Adipocyte (in vitro differentiated cells): ENCODE data around the gene OSBPL3.

ENCODE experiments used
- DNase-seq: peaks from one replicate; pipeline ENCODE4 v3.0.0-alpha.2; 2015; ENCODE audit warnings: low read depth
- H3K27me3 ChIP-seq: replicated peaks from 2 replicates; pipeline ENCODE4 v1.7.0; 2013; ENCODE audit warnings: mild to moderate bottlenecking, low read length, moderate library complexity; ENCODE audit not compliant: control insufficient read depth, insufficient read depth
- H3K36me3 ChIP-seq: 2 replicates; pipeline ENCODE4 v1.7.0; 2013; ENCODE audit warnings: low read length, mild to moderate bottlenecking, moderate library complexity; ENCODE audit not compliant: control insufficient read depth, insufficient read depth, severe bottlenecking
- H3K4me1 ChIP-seq: 2 replicates; pipeline ENCODE4 v1.7.0; 2013; ENCODE audit warnings: mild to moderate bottlenecking, low read length, moderate library complexity; ENCODE audit not compliant: control insufficient read depth, insufficient read depth
- H3K4me3 ChIP-seq: 2 replicates; pipeline ENCODE4 v1.7.0; 2013; ENCODE audit warnings: mild to moderate bottlenecking, low read length, moderate library complexity
- H3K9ac ChIP-seq: 2 replicates; pipeline ENCODE4 v1.7.0; 2013; ENCODE audit warnings: mild to moderate bottlenecking, low read length, moderate library complexity
- H3K9me3 ChIP-seq: 2 replicates; pipeline ENCODE4 v1.7.0; 2013; ENCODE audit warnings: mild to moderate bottlenecking, low read length, moderate library complexity; ENCODE audit not compliant: control insufficient read depth

The OSBPL3 gene

GRCh38 chr7:24889611-24890010, 90.4 kb downstream of the OSBPL3 start:
- Histone ChIP-seq H3K36me3 (no peaks in the 10 kb centered on the region), H3K4me3 (no peak overlapping the region), H3K27me3 (no peaks in the 10 kb centered on the region), H3K4me1 (no peaks in the 10 kb centered on the region), H3K9ac (no peak overlapping the region), H3K9me3 (no peaks in the 10 kb centered on the region)
- no peak for DNase-seq

GRCh38 chr7:24888653-24889052, 91.3 kb downstream of the OSBPL3 start:
- no peaks in the 10 kb centered on the region for H3K27me3 ChIP-seq
- no peak overlapping the region for H3K4me3 ChIP-seq
- peaks cover 3% of the 10 kb centered on the region for H3K4me1 ChIP-seq
- H3K9me3 ChIP-seq = no peaks in the 10 kb centered on the region
- no peak overlapping the region for H3K9ac ChIP-seq
- H3K36me3 ChIP-seq = no peaks in the 10 kb centered on the region
- DNase-seq = no peak

- no peaks in the 10 kb centered on the region for H3K36me3 ChIP-seq
- H3K9ac ChIP-seq = no peak overlapping the region
- H3K4me1 ChIP-seq = peaks cover 24% of the 10 kb centered on the region
- no peaks in the 10 kb centered on the region for H3K9me3 ChIP-seq
- no peak for DNase-seq
- no peaks in the 10 kb centered on the region for H3K27me3 ChIP-seq
- no peak overlapping the region for H3K4me3 ChIP-seq
Observed at GRCh38 chr7:24885716-24886115, 94.3 kb downstream of the OSBPL3 start.

- H3K4me1 ChIP-seq = peaks cover 24% of the 10 kb centered on the region
- no peaks in the 10 kb centered on the region for H3K36me3 ChIP-seq
- DNase-seq = no peak
- no peaks in the 10 kb centered on the region for H3K9me3 ChIP-seq
- H3K9ac ChIP-seq = no peak overlapping the region
- H3K4me3 ChIP-seq = no peak overlapping the region
- no peaks in the 10 kb centered on the region for H3K27me3 ChIP-seq
Observed at GRCh38 chr7:24885305-24885704, 94.7 kb downstream of the OSBPL3 start.

- DNase-seq = no peak
- H3K27me3 ChIP-seq = no peaks in the 10 kb centered on the region
- no peak overlapping the region for H3K4me3 ChIP-seq
- H3K4me1 ChIP-seq = peaks cover 24% of the 10 kb centered on the region
- H3K9ac ChIP-seq = no peak overlapping the region
- H3K36me3 ChIP-seq = no peaks in the 10 kb centered on the region
- no peaks in the 10 kb centered on the region for H3K9me3 ChIP-seq
Observed at GRCh38 chr7:24884401-24884800, 95.6 kb downstream of the OSBPL3 start.

GRCh38 chr7:24883622-24884013, 96.4 kb downstream of the OSBPL3 start:
- peak overlapping the region; percentile 6 for H3K9ac ChIP-seq
- no peak for DNase-seq
- no peaks in the 10 kb centered on the region for H3K27me3 ChIP-seq
- no peaks in the 10 kb centered on the region for H3K9me3 ChIP-seq
- H3K4me1 ChIP-seq = peaks cover 24% of the 10 kb centered on the region
- H3K4me3 ChIP-seq = peak overlapping the region; percentile 27
- no peaks in the 10 kb centered on the region for H3K36me3 ChIP-seq

GRCh38 chr7:24882989-24883621, 96.9 kb downstream of the OSBPL3 start:
- Histone ChIP-seq H3K4me3 (peak overlapping the region; percentile 27), H3K36me3 (no peaks in the 10 kb centered on the region), H3K27me3 (no peaks in the 10 kb centered on the region), H3K9me3 (no peaks in the 10 kb centered on the region), H3K9ac (no peak overlapping the region), H3K4me1 (peaks cover 25% of the 10 kb centered on the region)
- DNase-seq = peak; percentile 60

GRCh38 chr7:24881623-24882022, 98.4 kb downstream of the OSBPL3 start:
- DNase-seq = no peak
- Histone ChIP-seq H3K9me3 (no peaks in the 10 kb centered on the region), H3K36me3 (no peaks in the 10 kb centered on the region), H3K27me3 (no peaks in the 10 kb centered on the region), H3K4me3 (no peak overlapping the region), H3K9ac (no peak overlapping the region), H3K4me1 (peaks cover 33% of the 10 kb centered on the region)

GRCh38 chr7:24880886-24881285, 99.1 kb downstream of the OSBPL3 start:
- no peak for DNase-seq
- H3K9me3 ChIP-seq = no peaks in the 10 kb centered on the region
- H3K27me3 ChIP-seq = no peaks in the 10 kb centered on the region
- H3K4me1 ChIP-seq = peaks cover 33% of the 10 kb centered on the region
- no peaks in the 10 kb centered on the region for H3K36me3 ChIP-seq
- no peak overlapping the region for H3K4me3 ChIP-seq
- H3K9ac ChIP-seq = no peak overlapping the region

GRCh38 chr7:24879291-24879690, 100.7 kb downstream of the OSBPL3 start:
- Histone ChIP-seq H3K9ac (no peak overlapping the region), H3K27me3 (no peaks in the 10 kb centered on the region), H3K4me3 (no peak overlapping the region), H3K36me3 (no peaks in the 10 kb centered on the region), H3K4me1 (peaks cover 33% of the 10 kb centered on the region), H3K9me3 (no peaks in the 10 kb centered on the region)
- no peak for DNase-seq

GRCh38 chr7:24877790-24878311, 102.1 kb downstream of the OSBPL3 start:
- peaks cover 22% of the 10 kb centered on the region for H3K4me1 ChIP-seq

GRCh38 chr7:24874791-24875190, 105.2 kb downstream of the OSBPL3 start:
- H3K4me1 ChIP-seq = peaks cover 10% of the 10 kb centered on the region
- H3K9ac ChIP-seq = no peak overlapping the region
- H3K4me3 ChIP-seq = no peak overlapping the region
- no peaks in the 10 kb centered on the region for H3K9me3 ChIP-seq
- H3K36me3 ChIP-seq = peaks cover 6% of the 10 kb centered on the region
- no peaks in the 10 kb centered on the region for H3K27me3 ChIP-seq
- DNase-seq = no peak

More at GRCh38 chr7:24877790-24878311, 102.1 kb downstream of the OSBPL3 start:
- Histone ChIP-seq H3K9ac (no peak overlapping the region), H3K27me3 (no peaks in the 10 kb centered on the region), H3K9me3 (no peaks in the 10 kb centered on the region), H3K4me3 (peak overlapping the region; percentile 25), H3K36me3 (no peaks in the 10 kb centered on the region)
- no peak for DNase-seq
